GM18858 (cell line): Measurements from ENCODE around the gene TEX12.
"Not testable (repeated sequence)": the region's sequence is repeated elsewhere in the genome, so short reads cannot be mapped to it uniquely, and the experiment has no call there.

ENCODE experiments used
- ATAC-seq: cut with Tn5 transposase; IDR thresholded peaks from one replicate; pipeline ENCODE4 v1.9.1; 2021; ENCODE audit not compliant: unreplicated experiment

The TEX12 gene, protein sequence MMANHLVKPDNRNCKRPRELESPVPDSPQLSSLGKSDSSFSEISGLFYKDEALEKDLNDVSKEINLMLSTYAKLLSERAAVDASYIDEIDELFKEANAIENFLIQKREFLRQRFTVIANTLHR

GRCh38 chr11:112167145-112167544 is at the start of gene TEX12:
TSS of gene TEX12 (plus strand) at chr11:112167372. CDS start at chr11:112169269, 1,897 bp downstream.
- no peak for ATAC-seq

DNA sequence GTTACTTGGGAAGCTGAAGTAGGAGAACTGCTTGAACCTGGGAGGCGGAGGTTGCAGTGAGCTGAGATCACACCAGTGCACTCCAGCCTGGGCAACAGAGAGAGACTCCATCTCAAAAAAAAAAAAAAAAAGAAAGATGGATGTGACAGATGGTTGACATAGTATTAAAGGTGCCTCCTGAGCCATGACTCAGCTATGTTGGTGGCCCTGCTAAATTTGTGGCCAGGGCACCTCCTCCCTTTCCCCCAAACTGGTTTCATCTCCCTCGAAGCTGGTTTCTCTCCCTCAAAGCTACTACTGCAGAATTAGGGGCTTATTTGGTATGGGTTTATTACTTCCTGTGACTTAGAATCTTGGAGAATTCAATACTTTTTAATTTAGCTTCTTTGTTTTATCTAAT is 49.0 kb upstream of the TEX12 start:
- ATAC-seq = no peak

GRCh38 chr11:112121981-112122615 is 45.1 kb upstream of the TEX12 start:
- no peak for ATAC-seq

DNA sequence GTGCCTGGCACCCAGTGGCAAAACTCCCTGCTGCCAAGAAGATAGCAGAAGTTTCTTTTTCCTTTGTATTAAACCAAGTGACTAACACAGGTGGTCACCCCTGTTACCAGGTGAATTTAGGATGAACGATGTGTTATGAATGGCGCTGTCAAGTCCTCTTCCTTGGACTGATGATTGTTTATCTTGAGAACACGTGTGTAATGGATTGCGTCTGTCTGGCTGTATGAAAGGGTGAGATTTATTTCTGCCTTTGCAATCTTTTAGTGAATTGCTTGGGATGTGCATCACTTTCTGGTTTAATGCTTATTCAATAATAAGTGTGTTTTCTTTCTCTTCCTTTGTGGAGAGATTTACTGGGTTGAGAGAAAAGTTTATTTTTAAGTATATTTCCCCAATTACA is 44.0 kb upstream of the TEX12 start:
- ATAC-seq = no peak

- no peak for ATAC-seq
These were observed 40.1 kb upstream of the TEX12 start for GRCh38 chr11:112127056-112127455.

DNA sequence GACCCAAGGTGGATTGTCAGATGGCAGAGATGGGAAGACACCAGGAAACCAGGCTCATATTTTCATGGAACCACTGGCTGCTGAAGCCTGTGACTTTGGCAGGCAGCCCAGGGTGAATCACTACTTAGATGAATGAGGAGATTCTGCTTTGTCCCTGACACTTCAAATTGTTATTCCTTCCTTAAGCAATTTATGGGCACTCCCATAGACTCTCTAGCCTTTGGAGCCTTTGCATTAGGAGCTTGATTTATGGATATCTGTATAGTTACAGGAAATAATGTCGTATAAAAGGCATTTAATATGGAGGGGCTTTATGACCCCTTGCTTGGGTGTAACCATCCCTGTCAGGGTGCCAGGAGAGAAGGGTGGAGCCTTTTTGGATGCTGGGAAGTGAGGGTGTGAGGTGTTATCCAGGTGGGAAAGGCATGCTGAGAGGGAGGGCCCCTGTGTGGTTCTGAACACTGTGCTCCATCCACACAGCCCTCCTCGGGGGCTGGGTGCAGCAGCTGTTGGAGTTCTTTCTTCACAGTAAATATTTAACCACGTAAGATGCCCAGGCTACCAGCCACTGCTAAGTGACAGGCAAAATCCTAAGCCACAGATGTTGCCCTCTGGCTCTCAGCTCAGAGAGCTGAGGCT is 38.6 kb upstream of the TEX12 start:
- no peak for ATAC-seq

- no peak for ATAC-seq
These were observed 37.5 kb upstream of the TEX12 start for GRCh38 chr11:112129656-112130055.

DNA sequence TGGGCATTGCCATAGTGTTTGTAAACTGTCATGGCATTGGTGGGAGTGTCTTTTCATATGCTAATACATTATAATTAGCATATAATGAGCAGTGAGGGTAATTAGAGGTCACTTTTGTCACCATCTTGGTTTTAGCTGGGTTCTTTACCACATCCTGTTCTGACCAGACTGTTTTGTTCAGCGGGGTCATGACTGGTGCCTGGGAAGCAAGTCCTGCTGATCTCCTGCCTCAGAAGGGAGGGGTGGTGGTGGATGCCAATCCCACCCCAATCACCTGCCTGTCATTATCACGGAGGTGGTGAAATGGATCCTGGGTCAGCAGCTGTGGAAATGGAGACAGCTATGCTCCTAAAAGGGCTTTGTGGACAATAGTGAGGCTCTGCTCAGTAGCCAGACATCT is 34.4 kb upstream of the TEX12 start:
- ATAC-seq = no peak

GRCh38 chr11:112134473-112134872 is 32.7 kb upstream of the TEX12 start:
- no peak for ATAC-seq

- no peak for ATAC-seq
These were observed 23.6 kb upstream of the TEX12 start for GRCh38 chr11:112143597-112143996.

DNA sequence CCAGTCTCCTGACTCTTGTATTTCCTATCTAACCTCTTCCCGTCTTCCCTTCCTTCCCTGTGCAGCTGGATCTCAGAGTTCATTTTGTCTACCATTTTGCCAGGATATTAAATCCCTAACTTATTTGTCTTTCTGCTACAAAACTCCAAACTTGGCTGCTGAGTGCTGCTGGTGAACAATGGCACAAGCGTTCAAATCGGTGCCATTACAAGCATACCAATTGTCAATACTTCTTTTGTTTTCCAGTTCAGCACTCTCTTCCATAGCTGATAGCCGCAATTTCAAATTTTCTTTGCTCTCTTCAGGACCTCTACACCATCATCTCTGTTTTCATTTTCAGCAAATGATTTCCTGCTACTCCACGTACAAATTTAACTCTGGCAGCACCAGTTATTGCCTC is 16.7 kb upstream of the TEX12 start:
- no peak for ATAC-seq

DNA sequence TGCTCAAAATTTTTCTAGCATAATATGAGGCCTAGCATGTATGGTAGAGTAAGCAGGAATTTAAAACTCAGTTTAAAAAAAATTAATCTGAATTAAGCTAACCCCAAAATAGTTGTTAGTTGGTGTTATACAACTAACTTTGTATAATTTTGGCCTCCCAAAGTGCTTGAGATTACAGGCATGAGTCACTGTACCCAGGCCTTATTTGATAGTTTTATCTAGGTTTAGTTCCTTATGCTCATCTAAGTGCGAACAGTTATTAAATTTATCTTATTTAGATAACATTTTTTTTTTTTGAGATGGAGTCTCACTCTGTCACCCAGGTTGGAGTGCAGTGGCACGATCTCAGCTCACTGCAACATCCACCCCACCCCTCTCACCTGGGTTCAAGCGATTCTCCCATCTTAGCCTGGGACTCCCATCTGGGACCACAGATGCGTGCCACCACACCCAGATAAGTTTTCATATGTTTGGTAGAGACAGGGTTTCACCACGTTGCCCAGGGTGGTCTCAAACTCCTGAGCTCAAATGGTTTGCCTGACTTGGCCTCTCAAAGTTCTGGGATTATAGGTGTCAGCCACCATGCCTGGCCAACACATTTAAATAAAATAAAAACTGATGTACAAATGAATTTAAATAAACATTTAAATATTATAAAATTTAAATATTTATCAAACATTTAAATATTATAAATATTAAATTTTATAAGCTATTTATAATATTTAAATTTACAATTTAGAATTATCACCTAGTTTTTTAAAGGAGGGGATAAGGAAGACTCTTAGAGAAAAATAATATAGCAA is 10.8 kb upstream of the TEX12 start:
- no peak for ATAC-seq

GRCh38 chr11:112156956-112157766 is 10.0 kb upstream of the TEX12 start:
- no peak for ATAC-seq

GRCh38 chr11:112159098-112160065 is 7.8 kb upstream of the TEX12 start:
- ATAC-seq = no peak

- ATAC-seq = no peak
These were observed 6.9 kb upstream of the TEX12 start for GRCh38 chr11:112160091-112160848.

DNA sequence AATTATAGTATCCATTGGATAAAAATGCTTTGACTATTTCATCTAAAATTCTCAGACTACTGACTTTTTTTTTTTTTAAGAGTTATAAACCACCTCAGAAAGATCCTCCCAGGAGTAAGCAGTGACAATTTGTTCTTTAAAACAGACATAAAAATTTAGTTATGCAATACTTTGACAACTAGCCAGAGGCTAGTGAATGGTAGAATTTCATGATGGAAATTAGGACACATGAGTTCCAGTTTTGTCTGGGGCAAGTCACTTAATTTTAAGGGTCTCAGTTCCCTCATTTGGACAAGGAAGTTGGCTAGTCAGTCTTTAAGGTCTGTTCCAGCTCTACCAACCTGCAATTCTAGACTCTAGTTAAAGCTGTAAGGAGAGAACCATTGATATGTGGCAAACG is 6.2 kb upstream of the TEX12 start:
- ATAC-seq = no peak

- not testable (repeated sequence) for ATAC-seq
These were observed 5.0 kb upstream of the TEX12 start for GRCh38 chr11:112162200-112162599.

DNA sequence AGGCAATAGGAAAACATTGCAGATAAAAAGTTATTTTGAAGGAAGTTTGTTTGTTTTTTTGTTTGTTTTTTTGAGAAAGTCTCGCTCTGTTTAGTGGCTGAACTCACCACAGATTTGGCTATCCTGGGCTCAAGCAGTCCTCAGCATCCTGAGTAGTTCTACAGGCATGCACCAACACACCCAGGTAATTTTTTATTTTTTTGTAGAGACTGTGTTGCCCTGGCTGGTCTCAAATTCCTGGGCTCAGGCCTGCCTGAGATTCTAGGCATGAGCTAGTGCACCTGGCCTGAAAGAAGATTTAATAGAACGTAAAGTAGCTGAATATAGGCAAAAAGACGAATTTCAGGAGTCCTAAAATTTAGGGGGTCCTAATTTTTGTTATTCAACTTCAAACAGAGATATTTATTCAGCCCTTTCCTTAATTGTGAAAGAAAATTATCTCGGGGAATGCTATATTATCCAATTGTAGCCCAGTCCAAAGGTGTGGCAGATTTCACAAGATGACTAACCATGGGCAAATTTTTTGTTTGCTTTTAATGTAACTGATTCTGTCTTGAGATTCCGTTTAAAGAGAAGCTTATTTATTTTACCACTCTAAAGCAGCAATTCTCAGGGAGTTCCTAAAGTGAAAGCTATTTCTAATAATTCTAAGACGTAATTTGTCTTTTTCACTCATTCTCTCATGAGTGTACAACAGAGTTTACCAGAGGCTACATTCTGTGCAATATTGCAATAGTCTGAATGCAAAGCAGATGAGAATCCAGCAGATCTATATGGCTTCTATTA is 4.2 kb upstream of the TEX12 start:
- ATAC-seq = no peak
